K562 (cell line): Measurements from ENCODE around the gene COX19. TPM values are rescaled to one million over a fixed set of nuclear protein-coding genes. Genes with fewer than 3 reads are reported as not detected.
A peak's percentile ranks its signal among the peaks of the same experiment; 100 is the strongest.

Source experiments
- CSDE1 ChIP-seq, 2 experiments: fragments of 450-650 bp; IDR thresholded peaks; 2 replicates each; pipeline ENCODE4 v1.6.1; 2016; ENCODE audit warnings: mild to moderate bottlenecking in 1 of 2
- ETV5 ChIP-seq: sonication (generic); formaldehyde crosslinking; IDR thresholded peaks from 2 replicates; pipeline ENCODE4 v1.4.0; 2020; ENCODE audit warnings: low read depth, mild to moderate bottlenecking, missing genetic modification reagents
- GTF2A2 ChIP-seq: IDR thresholded peaks from 2 replicates; pipeline ENCODE4 v1.6.1; 2016; ENCODE audit warnings: mild to moderate bottlenecking, missing genetic modification characterization, missing compliant biosample characterization
- PYGO2 ChIP-seq: fragments of 450-650 bp; IDR thresholded peaks from 2 replicates; pipeline ENCODE4 v1.6.1; 2016; ENCODE audit warnings: mild to moderate bottlenecking, missing genetic modification characterization, moderate library complexity, missing compliant biosample characterization
- RAD51 ChIP-seq: fragments of 450-650 bp; IDR thresholded peaks from 2 replicates; pipeline ENCODE4 v1.7.1; 2016; ENCODE audit warnings: low read depth, mild to moderate bottlenecking, borderline replicate concordance
- RCOR1 ChIP-seq, 2 experiments: IDR thresholded peaks; 2 replicates each; pipeline ENCODE4 v1.6.1; 2012; ENCODE audit warnings: low read depth in 2 of 2, low read length in 2 of 2, borderline replicate concordance in 1 of 2, improper control_type of control experiment in 1 of 2
- ZFP30 ChIP-seq: fragments of 250-450 bp; sonication (Bioruptor Pico); IDR thresholded peaks from 2 replicates; pipeline ENCODE4 v1.8.0; 2022; ENCODE audit warnings: moderate library complexity, mild to moderate bottlenecking, inconsistent platforms, borderline replicate concordance
- ZNF75A ChIP-seq: fragments of 450-650 bp; formaldehyde crosslinking; IDR thresholded peaks from 2 replicates; pipeline ENCODE4 v1.4.0; 2020; ENCODE audit warnings: mild to moderate bottlenecking
- polyA plus RNA-seq, 8 experiments: library from polyadenylated mRNA; depleted of rRNA in 4 of 8; stranded (reverse) in 5 of 8; unstranded in 3 of 8; fragments of >200 nt; fragmentation: Nextera tagmentation in 2 of 8; fragmentation: Illumina TruSeq in 1 of 8; extraction: Ambion mirVana in 2 of 8; extraction: Trizol in 1 of 8; gene quantifications; 2 replicates each; pipeline versions ENCODE4 v1.2.1 to v1.2.3, GENCODE V29; 2011 to 2014; ENCODE audit warnings: inconsistent platforms in 1 of 8, missing spikeins in 1 of 8
- total RNA-seq, 7 experiments: library from RNA; depleted of rRNA in 6 of 7; stranded (reverse); fragments of >200 nt in 6 of 7; fragmentation: Illumina TruSeq in 2 of 7; extraction: Trizol in 2 of 7; gene quantifications; 2 replicates each; pipeline versions ENCODE4 v1.2.1 to v1.2.3, GENCODE V29; 2011 to 2021; ENCODE audit warnings: low replicate concordance in 1 of 7
- TF ChIP-seq, protein P1 (sequence below): fragments of 200-800 bp; sonication (Bioruptor generic); IDR thresholded peaks from 2 replicates; pipeline ENCODE4 v1.6.1; 2016; ENCODE audit warnings: missing genetic modification characterization, missing compliant biosample characterization
- TF ChIP-seq, protein P2 (sequence below): fragments of 450-650 bp; formaldehyde crosslinking; IDR thresholded peaks from 2 replicates; pipeline ENCODE4 v1.4.0; 2022; ENCODE audit warnings: missing genetic modification characterization
- TF ChIP-seq, protein P3 (sequence below): sonication (generic); formaldehyde crosslinking; IDR thresholded peaks from 2 replicates; pipeline ENCODE4 v1.8.1; 2023; ENCODE audit warnings: mild to moderate bottlenecking, missing genetic modification reagents, moderate library complexity
- TF ChIP-seq, protein P4 (sequence below): fragments of 250-450 bp; sonication (Bioruptor Pico); IDR thresholded peaks from 2 replicates; pipeline ENCODE4 v1.9.0; 2021; ENCODE audit warnings: mild to moderate bottlenecking
- TF ChIP-seq, protein P5 (sequence below): sonication (generic); formaldehyde crosslinking; IDR thresholded peaks from 2 replicates; pipeline ENCODE4 v1.4.0; 2020; ENCODE audit warnings: mild to moderate bottlenecking, missing genetic modification reagents
- TF ChIP-seq, protein P6 (sequence below): sonication (generic); formaldehyde crosslinking; IDR thresholded peaks from 2 replicates; pipeline ENCODE4 v1.8.1; 2023; ENCODE audit warnings: mild to moderate bottlenecking, missing genetic modification reagents

COX19 gene
- total and polyA plus RNA-seq, 9 of the 15 experiments (the other 6 are each of a cell fraction or from before 2014, with no cell fraction given) = 5.2 to 10.5 (median 7.9) TPM

DNA sequence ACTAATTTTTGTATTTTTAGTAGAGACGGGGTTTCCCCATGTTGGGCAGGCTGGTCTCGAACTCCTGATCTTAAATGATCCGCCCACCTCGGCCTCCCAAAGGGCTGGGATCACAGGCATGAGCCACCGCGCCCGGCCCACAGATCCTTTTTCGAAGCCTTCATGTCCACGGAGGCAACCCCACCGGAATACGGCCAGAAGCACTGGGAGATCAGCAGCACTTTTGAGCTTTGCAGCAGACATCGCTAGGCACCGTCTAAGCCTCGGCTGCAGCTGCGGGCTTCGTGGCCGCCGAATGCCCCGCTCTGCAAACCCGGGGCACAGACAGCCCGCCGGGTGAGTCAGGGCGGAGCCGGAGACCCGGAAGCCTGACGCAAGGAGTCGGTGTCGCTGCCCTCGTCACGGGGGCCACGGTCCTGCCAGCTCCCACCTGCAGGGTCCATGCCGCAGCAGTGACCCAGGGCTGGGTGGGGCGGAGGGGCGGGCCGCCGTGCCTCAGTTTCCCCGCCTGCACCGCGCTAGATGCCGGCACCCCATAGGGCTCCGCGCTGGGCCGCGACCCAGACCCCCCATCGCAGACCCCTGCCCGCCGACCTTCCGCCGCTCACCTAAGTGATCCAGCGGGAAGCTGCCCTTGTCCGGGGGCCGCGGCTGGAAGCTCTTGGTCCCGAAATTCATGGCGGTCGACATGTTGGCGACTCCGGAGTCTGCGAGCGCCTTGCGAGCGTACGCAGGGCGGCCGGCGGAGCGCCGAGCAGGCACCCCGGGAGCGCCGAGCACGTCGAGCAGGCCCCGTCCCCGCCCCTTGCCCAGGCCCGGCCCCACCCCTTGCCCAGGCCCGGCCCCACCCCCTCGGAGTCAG, at the start of gene COX19 (continued):
- TF ChIP-seq, protein P1, sequence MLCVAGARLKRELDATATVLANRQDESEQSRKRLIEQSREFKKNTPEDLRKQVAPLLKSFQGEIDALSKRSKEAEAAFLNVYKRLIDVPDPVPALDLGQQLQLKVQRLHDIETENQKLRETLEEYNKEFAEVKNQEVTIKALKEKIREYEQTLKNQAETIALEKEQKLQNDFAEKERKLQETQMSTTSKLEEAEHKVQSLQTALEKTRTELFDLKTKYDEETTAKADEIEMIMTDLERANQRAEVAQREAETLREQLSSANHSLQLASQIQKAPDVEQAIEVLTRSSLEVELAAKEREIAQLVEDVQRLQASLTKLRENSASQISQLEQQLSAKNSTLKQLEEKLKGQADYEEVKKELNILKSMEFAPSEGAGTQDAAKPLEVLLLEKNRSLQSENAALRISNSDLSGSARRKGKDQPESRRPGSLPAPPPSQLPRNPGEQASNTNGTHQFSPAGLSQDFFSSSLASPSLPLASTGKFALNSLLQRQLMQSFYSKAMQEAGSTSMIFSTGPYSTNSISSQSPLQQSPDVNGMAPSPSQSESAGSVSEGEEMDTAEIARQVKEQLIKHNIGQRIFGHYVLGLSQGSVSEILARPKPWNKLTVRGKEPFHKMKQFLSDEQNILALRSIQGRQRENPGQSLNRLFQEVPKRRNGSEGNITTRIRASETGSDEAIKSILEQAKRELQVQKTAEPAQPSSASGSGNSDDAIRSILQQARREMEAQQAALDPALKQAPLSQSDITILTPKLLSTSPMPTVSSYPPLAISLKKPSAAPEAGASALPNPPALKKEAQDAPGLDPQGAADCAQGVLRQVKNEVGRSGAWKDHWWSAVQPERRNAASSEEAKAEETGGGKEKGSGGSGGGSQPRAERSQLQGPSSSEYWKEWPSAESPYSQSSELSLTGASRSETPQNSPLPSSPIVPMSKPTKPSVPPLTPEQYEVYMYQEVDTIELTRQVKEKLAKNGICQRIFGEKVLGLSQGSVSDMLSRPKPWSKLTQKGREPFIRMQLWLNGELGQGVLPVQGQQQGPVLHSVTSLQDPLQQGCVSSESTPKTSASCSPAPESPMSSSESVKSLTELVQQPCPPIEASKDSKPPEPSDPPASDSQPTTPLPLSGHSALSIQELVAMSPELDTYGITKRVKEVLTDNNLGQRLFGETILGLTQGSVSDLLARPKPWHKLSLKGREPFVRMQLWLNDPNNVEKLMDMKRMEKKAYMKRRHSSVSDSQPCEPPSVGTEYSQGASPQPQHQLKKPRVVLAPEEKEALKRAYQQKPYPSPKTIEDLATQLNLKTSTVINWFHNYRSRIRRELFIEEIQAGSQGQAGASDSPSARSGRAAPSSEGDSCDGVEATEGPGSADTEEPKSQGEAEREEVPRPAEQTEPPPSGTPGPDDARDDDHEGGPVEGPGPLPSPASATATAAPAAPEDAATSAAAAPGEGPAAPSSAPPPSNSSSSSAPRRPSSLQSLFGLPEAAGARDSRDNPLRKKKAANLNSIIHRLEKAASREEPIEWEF = no peak
- TF ChIP-seq RAD51 (0 out of 2 replicates have a peak, but pooled peaks have one; percentile 38), CSDE1 (IDR thresholded peaks at IDR 0.05) (no peak), RCOR1 (IDR thresholded peaks at IDR 0.05; ENCODE audit: borderline replicate concordance in 1 of 2, low read depth in 2 of 2, low read length in 2 of 2) (peak in 1 of 2 experiments; percentile 47; a peak in 1 of 4 replicates), ZFP30 (CRISPR knock-in tag) (no peak), ETV5 (CRISPR knock-in tag) (peak; percentile 63; the same call in 1 of the 2 replicates), ZNF75A (no peak), PYGO2 (tag) (no peak), GTF2A2 (no peak)
- TF ChIP-seq, protein P2, sequence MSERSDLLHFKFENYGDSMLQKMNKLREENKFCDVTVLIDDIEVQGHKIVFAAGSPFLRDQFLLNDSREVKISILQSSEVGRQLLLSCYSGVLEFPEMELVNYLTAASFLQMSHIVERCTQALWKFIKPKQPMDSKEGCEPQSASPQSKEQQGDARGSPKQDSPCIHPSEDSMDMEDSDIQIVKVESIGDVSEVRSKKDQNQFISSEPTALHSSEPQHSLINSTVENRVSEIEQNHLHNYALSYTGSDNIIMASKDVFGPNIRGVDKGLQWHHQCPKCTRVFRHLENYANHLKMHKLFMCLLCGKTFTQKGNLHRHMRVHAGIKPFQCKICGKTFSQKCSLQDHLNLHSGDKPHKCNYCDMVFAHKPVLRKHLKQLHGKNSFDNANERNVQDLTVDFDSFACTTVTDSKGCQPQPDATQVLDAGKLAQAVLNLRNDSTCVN (CRISPR knock-in tag) = 0 out of 2 replicates have a peak, but pooled peaks have one; percentile 8
- TF ChIP-seq, protein P3, sequence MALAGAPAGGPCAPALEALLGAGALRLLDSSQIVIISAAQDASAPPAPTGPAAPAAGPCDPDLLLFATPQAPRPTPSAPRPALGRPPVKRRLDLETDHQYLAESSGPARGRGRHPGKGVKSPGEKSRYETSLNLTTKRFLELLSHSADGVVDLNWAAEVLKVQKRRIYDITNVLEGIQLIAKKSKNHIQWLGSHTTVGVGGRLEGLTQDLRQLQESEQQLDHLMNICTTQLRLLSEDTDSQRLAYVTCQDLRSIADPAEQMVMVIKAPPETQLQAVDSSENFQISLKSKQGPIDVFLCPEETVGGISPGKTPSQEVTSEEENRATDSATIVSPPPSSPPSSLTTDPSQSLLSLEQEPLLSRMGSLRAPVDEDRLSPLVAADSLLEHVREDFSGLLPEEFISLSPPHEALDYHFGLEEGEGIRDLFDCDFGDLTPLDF (CRISPR knock-in tag) = no peak
- TF ChIP-seq, protein P4, sequence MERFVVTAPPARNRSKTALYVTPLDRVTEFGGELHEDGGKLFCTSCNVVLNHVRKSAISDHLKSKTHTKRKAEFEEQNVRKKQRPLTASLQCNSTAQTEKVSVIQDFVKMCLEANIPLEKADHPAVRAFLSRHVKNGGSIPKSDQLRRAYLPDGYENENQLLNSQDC = no peak
- TF ChIP-seq, protein P5, sequence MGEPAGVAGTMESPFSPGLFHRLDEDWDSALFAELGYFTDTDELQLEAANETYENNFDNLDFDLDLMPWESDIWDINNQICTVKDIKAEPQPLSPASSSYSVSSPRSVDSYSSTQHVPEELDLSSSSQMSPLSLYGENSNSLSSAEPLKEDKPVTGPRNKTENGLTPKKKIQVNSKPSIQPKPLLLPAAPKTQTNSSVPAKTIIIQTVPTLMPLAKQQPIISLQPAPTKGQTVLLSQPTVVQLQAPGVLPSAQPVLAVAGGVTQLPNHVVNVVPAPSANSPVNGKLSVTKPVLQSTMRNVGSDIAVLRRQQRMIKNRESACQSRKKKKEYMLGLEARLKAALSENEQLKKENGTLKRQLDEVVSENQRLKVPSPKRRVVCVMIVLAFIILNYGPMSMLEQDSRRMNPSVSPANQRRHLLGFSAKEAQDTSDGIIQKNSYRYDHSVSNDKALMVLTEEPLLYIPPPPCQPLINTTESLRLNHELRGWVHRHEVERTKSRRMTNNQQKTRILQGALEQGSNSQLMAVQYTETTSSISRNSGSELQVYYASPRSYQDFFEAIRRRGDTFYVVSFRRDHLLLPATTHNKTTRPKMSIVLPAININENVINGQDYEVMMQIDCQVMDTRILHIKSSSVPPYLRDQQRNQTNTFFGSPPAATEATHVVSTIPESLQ (CRISPR knock-in tag) = peak; percentile 45; the same call in 1 of the 2 replicates
- TF ChIP-seq, protein P6, sequence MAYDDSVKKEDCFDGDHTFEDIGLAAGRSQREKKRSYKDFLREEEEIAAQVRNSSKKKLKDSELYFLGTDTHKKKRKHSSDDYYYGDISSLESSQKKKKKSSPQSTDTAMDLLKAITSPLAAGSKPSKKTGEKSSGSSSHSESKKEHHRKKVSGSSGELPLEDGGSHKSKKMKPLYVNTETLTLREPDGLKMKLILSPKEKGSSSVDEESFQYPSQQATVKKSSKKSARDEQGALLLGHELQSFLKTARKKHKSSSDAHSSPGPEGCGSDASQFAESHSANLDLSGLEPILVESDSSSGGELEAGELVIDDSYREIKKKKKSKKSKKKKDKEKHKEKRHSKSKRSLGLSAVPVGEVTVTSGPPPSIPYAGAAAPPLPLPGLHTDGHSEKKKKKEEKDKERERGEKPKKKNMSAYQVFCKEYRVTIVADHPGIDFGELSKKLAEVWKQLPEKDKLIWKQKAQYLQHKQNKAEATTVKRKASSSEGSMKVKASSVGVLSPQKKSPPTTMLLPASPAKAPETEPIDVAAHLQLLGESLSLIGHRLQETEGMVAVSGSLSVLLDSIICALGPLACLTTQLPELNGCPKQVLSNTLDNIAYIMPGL (CRISPR knock-in tag) = peak; percentile 40; the same call in 1 of the 2 replicates
